Spleen (tissue), 7 donors: ENCODE results near the gene SGPL1.

Experiments
- POLR2A ChIP-seq, 3 donors: fragments of 450-650 bp; IDR thresholded peaks; one replicate each; pipeline ENCODE4 v1.5.1; 2017; ENCODE audit warnings: antibody characterized with exemption in 3 of 3, mild to moderate bottlenecking in 1 of 3
- POLR2AphosphoS5 ChIP-seq, 3 donors: sonication (generic); formaldehyde crosslinking; IDR thresholded peaks; one replicate each; pipeline ENCODE4 v1.5.1; 2017; ENCODE audit warnings: antibody characterized with exemption in 3 of 3
- TF ChIP-seq, protein P1 (sequence below), 11 experiments: fragments of 200-600 bp in 7 of 11; fragments of 450-650 bp in 4 of 11; sonication (generic) in 4 of 11; IDR thresholded peaks in 8 of 11; conservative IDR thresholded peaks in 3 of 11; 1 replicate in 7 of 11; 2 replicates in 4 of 11; pipeline versions ENCODE4 v1.4.0 to v1.8.0; 2016 to 2021; ENCODE audit warnings: antibody characterized with exemption in 11 of 11, inconsistent platforms in 4 of 11, mild to moderate bottlenecking in 1 of 11
- donor health status: DM: no; HTN: no; CAD: no; lungs with moderate emphysema.
- donor health status: DM: no; HTN: no; CAD: no.
- donor health status: DM: no; HTN: no; CAD: no.

DNA sequence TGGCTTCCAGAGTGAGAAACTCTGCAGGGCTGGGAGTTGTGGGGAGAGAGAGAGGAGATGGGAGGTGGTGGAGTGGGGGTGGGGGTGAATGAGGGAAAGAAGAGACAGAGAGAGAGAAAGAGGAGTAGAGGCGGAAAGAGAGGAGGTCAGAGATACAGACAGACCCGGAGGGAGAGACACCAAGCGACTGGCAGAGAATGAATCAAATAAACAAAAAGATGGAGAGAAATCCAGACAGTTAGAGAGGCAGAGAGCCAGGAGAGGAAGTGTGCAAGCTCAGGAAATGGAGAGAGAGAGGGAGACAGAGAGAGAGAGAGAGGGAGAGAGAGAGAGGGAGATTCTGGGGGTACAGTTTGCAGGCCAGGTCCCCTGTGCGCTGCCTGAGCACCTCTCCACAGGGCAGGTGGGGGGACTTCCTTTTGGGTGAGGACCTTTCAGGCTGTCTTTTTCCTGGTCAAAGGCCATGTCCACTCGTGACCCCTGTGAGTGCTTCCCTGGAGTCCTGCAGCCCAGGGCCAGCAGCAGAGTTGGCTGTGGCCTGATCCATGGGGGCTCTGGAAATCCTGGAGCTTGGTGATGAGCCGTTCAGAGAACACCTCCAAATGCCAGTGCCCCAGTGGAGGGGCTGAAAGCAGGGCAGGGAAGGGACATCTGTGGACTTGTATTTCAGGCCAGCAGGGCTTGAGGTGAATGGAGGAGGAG, 97.6 kb downstream of the SGPL1 start:
- TF ChIP-seq, protein P1, sequence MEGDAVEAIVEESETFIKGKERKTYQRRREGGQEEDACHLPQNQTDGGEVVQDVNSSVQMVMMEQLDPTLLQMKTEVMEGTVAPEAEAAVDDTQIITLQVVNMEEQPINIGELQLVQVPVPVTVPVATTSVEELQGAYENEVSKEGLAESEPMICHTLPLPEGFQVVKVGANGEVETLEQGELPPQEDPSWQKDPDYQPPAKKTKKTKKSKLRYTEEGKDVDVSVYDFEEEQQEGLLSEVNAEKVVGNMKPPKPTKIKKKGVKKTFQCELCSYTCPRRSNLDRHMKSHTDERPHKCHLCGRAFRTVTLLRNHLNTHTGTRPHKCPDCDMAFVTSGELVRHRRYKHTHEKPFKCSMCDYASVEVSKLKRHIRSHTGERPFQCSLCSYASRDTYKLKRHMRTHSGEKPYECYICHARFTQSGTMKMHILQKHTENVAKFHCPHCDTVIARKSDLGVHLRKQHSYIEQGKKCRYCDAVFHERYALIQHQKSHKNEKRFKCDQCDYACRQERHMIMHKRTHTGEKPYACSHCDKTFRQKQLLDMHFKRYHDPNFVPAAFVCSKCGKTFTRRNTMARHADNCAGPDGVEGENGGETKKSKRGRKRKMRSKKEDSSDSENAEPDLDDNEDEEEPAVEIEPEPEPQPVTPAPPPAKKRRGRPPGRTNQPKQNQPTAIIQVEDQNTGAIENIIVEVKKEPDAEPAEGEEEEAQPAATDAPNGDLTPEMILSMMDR (IDR thresholded peaks at IDR 0.05 in 8 of 11, conservative IDR thresholded peaks at IDR 0.05 in 3 of 11) = no peak
- TF ChIP-seq POLR2A (IDR thresholded peaks at IDR 0.05) = no peak
- no peak for TF ChIP-seq POLR2AphosphoS5 (IDR thresholded peaks at IDR 0.05)
